ENCODE results near the gene GPR132.

GPR132 gene

DNA sequence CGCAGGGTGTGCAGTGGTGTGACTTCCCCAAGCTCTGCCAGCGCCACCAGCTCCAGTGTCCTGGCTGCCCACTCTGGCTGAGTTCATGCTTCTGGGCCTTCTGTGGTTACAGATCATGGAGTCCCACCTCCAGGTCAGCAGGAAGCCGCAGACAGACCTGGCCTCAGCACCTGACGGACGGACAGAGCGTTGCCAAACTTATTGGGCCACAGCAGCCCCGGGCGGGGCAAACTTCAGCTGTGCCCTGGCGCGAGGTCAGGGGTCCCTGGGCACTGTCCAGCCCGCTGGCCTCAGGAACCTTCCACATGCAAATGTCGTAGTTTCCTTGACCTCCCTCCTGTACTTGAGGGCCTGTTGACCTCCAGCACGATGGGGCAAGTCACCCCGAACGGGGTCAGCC lies 11.2 kb downstream of the GPR132 start:
- no peak overlapping the region for H3K4me3 ChIP-seq (ENCODE audit: low read length)
- no peak for DNase-seq (ENCODE audit: low read depth)
- TF ChIP-seq, protein P1, sequence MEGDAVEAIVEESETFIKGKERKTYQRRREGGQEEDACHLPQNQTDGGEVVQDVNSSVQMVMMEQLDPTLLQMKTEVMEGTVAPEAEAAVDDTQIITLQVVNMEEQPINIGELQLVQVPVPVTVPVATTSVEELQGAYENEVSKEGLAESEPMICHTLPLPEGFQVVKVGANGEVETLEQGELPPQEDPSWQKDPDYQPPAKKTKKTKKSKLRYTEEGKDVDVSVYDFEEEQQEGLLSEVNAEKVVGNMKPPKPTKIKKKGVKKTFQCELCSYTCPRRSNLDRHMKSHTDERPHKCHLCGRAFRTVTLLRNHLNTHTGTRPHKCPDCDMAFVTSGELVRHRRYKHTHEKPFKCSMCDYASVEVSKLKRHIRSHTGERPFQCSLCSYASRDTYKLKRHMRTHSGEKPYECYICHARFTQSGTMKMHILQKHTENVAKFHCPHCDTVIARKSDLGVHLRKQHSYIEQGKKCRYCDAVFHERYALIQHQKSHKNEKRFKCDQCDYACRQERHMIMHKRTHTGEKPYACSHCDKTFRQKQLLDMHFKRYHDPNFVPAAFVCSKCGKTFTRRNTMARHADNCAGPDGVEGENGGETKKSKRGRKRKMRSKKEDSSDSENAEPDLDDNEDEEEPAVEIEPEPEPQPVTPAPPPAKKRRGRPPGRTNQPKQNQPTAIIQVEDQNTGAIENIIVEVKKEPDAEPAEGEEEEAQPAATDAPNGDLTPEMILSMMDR (IDR thresholded peaks at IDR 0.05; ENCODE audit: insufficient read depth, low read depth, low read length, missing control alignments): no peak

DNA sequence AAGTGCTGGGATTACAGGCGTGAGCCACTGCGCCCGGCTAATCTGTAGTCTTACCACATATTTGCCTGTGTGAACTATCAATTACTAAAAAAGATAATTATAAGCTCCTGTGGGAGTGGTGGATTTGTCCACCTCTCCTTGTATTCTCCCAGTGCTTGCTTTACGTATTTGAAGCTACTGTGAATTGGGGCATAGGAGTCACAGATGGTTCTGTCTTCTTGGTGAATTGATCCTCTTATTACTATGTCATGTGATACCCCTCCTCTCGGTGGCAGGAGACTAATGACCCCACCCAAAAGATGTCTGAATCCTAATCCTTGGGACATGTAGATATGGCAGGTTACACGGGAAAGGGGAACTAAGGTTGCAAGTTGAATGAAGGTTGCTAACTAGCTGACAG lies 11.8 kb downstream of the GPR132 start:
- TF ChIP-seq, protein P1 (IDR thresholded peaks at IDR 0.05; ENCODE audit: insufficient read depth, low read depth, low read length, missing control alignments): no peak
- no peak overlapping the region for H3K4me3 ChIP-seq (ENCODE audit: low read length)
- no peak for DNase-seq (ENCODE audit: low read depth)

DNA sequence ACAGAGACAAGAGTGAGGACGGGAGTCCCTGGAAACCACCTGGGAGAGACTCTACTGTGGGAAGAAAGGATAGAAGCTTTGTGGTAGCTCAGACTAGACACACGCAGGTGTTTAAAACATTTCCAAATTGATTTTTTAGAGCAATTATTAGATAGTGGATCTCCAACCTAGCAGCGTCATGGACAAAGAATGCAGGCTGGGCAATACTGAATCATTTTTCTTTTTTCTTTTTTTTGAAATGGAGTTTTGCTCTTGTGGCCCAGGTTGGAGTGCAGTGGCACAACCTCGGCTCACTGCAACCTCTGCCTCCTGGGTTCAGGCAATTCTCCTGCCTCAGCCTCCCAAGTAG lies 13.1 kb downstream of the GPR132 start:
- no peak for DNase-seq (ENCODE audit: low read depth)
- no peak overlapping the region for H3K4me3 ChIP-seq (ENCODE audit: low read length)
- TF ChIP-seq, protein P1 (IDR thresholded peaks at IDR 0.05; ENCODE audit: insufficient read depth, low read depth, low read length, missing control alignments): no peak

DNA sequence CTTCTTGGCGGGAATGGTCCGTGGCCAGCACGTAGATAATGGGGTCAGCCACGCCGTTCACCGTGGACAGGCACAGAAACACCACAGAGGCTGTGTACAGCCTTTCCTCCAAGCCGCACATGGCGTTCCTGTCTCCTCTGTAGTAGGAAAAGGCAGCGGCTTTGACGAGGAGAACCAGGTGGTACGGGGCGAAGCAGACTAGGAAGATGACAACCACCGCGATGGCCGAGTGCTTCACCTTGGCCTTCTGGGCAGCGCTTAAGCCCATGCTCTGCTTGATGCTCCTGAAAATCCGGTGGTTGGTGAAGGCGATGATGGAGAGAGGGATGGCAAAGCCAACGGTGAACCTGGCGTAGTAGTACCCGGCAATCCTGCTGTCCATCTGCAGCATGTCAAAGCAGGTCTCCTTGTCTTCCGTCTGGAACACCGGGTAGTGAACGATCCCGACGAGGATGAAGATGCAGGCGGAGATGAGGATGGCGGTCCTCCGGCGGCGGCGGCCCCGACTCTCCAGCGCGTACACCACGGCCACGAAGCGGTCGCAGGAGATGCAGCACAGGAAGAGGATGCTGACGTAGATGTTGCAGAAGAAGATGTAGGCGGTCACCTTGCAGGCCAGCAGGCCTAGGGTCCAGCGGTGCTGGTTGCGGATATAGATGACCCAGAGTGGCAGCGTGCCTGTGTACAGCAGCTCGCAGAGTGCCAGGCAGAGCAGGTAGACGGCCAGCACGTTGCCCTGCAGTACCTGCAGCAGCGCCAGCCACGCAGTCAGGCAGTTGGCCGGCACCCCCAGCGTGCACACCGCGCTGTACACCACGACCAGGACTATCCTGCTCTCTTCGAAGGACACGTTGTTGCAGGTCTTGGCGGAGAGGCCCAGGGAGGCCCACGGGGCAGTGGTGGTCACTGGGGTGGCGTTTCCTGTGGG lies 13.8 kb downstream of the GPR132 start:
- H3K4me3 ChIP-seq (ENCODE audit: low read length): no peak overlapping the region
- TF ChIP-seq, protein P1 (IDR thresholded peaks at IDR 0.05; ENCODE audit: insufficient read depth, low read depth, low read length, missing control alignments): no peak
- DNase-seq (ENCODE audit: low read depth): no peak

DNA sequence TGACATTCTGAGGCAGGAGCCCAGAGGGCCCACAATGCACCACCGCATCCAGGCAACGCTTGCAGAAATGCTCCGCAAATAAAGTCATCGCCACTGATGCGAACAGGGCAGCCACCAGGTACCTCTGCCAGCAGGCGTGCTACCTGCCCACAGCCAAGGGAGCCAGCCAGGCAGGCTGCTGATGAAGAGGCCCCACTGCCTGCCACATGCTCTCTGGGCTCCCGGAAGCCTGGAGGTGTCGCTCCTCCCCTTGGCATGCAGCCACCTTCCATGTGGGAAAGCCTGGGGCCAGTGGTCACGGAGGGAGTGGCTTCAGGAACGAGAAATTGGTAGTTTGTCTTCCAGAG lies 14.7 kb downstream of the GPR132 start:
- TF ChIP-seq, protein P1 (IDR thresholded peaks at IDR 0.05; ENCODE audit: insufficient read depth, low read depth, low read length, missing control alignments): no peak
- no peak overlapping the region for H3K4me3 ChIP-seq (ENCODE audit: low read length)
- DNase-seq (ENCODE audit: low read depth): peak; percentile 71

DNA sequence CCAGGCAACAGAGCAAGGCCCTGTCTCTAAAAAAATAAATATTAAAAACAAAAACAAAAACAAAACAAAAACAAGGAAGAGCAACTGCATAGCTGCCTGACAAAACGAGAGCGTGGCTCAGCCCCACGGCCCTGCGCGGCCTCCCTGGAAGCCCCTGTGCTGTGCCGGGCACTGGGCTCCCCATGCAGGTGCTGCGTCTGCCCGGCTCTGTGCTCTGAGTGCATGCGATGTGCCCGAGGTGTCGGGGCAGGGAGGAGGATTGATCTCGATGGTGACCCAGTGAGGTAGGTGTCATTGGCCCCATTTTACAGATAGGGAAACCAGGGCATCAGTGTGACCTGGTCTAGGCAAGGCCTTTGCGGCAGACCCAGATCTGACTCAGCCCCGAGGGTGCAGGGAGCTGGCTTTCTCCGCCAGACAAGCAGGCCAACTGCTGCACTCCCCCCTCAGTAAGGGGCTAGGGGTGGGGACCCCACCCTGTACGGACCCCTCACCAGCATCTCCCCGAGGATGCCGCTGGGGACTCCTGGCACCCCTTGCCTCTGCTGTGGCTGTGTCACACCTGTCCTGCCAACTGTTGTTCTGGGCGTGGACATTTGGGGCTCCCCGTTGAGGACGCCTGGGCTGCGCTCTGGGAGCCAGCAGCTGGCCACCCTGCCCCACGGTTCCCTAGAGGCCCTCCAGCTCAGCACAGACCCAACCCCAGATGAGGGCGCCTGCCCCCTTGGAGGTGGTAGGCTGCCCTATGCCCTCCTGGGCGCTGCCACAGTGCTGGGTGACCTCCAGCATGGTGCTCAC lies 15.3 kb downstream of the GPR132 start:
- no peak for DNase-seq (ENCODE audit: low read depth)
- TF ChIP-seq, protein P1 (IDR thresholded peaks at IDR 0.05; ENCODE audit: insufficient read depth, low read depth, low read length, missing control alignments): no peak
- H3K4me3 ChIP-seq (ENCODE audit: low read length): no peak overlapping the region

Data from epithelial cell of esophagus (primary cell).